ENCODE data around the gene SEC24B. TPM values are rescaled to one million over a fixed set of nuclear protein-coding genes. Genes with fewer than 3 reads are reported as not detected.

SEC24B gene
- total RNA-seq, 1 experiment from 2014 or later: 27.1 TPM

- Histone ChIP-seq H3K27me3 (ENCODE audit: insufficient read depth, low read length) (no peaks in the 10 kb centered on the region), H3K9ac (ENCODE audit: extremely low read depth, insufficient read length, low read length) (peak overlapping the region; percentile 18), H3K4ac (ENCODE audit: low read depth, low read length) (no peak overlapping the region), H3K18ac (ENCODE audit: insufficient read length, low read depth, low read length) (no peak overlapping the region), H3K23me2 (ENCODE audit: insufficient read length, low read depth, low read length, poor library complexity, severe bottlenecking) (peaks cover 13% of the 10 kb centered on the region), H4K8ac (replicated peaks; ENCODE audit: insufficient read length, low read depth, low read length) (no peak overlapping the region), H2BK15ac (ENCODE audit: low read depth, low read length) (no peak overlapping the region), H3K56ac (ENCODE audit: insufficient read length, low read depth, low read length) (no peak overlapping the region), H2AFZ (ENCODE audit: low read length) (no peak overlapping the region), H4K5ac (ENCODE audit: insufficient read length, low read depth, low read length) (no peak overlapping the region), H3K4me1 (ENCODE audit: insufficient read depth, low read length) (peaks cover 2% of the 10 kb centered on the region; the same call in 1 of the 2 replicates), H3K23ac (ENCODE audit: insufficient read length, low read depth, low read length) (no peak overlapping the region), H3K9me3 (ENCODE audit: control insufficient read depth, low read depth, low read length) (no peaks in the 10 kb centered on the region), H3K27ac (ENCODE audit: insufficient read length, low read depth, low read length) (no peak overlapping the region), H2BK20ac (ENCODE audit: low read depth, low read length, poor library complexity, severe bottlenecking) (no peak overlapping the region), H2BK120ac (ENCODE audit: low read depth, low read length, poor library complexity, severe bottlenecking) (no peak overlapping the region), H2BK5ac (ENCODE audit: insufficient read length, low read length) (no peak overlapping the region), H2AK5ac (ENCODE audit: insufficient read length, low read length) (no peak overlapping the region), H3K14ac (ENCODE audit: insufficient read depth, low read length) (no peak overlapping the region), H4K91ac (ENCODE audit: insufficient read length, low read depth, low read length) (no peak overlapping the region), H3K4me2 (ENCODE audit: insufficient read depth, insufficient read length, low read length) (peak overlapping the region; percentile 24), H3T11ph (ENCODE audit: low read length) (no peak overlapping the region), H3K79me1 (ENCODE audit: insufficient read depth, low read depth, low read length, poor library complexity, severe bottlenecking) (peaks cover 5% of the 10 kb centered on the region), H3K79me2 (ENCODE audit: insufficient read depth, low read length) (peaks cover 26% of the 10 kb centered on the region), H4K20me1 (ENCODE audit: control insufficient read depth, insufficient read depth, insufficient read length) (no peaks in the 10 kb centered on the region), H2BK12ac (ENCODE audit: insufficient read length, low read depth, low read length) (no peak overlapping the region)
- Mint-ChIP-seq H3K4me3 (peak overlapping the region; percentile 78 to 86; a peak in 4 of 5 replicates), H3K9me3 (no peaks in the 10 kb centered on the region), H3K36me3 (ENCODE audit: insufficient read depth in 1 of 3, low read depth in 3 of 3) (peaks cover 1 to 4% (median 2%) of the 10 kb centered on the region in 3 experiments; a peak in 5 of 7 replicates), H3K4me1 (peaks cover 38 to 46% of the 10 kb centered on the region in 2 experiments), H3K27me3 (ENCODE audit: low read depth) (no peaks in the 10 kb centered on the region), H3K27ac (peak overlapping the region in 1 of 3 experiments; percentile 59; a peak in 1 of 7 replicates)
- no CpG with 5 or more reads among the region's 3 CpGs for WGBS (ENCODE audit: extremely low coverage, insufficient read length, low lambda C conversion rate)
- DNase-seq: no peak
- no peak for TF ChIP-seq CTCF (conservative IDR thresholded peaks at IDR 0.05)
These were observed 2.0 kb downstream of the SEC24B start for GRCh38 chr4:109435635-109436034.

All from H9 (cell line).